Measurements from ENCODE around the gene LBX2. TPM values are rescaled to one million over a fixed set of nuclear protein-coding genes. Genes with fewer than 3 reads are reported as not detected.

The LBX2 gene
- total and polyA plus RNA-seq, 8 donors = 0.14 to 2.2 (median 0.77) TPM; not detected in 1

- intact Hi-C loops (cut with DNase I) = no loop called here
- peaks cover 0 to 17% of the 10 kb centered on the region in 2 donors for H3K36me3 ChIP-seq
- H3K27ac ChIP-seq = peak overlapping the region in 1 of 2 donors; percentile 33
- H3K4me3 ChIP-seq = peak overlapping the region; percentile 33 to 53
- peaks cover 21 to 41% of the 10 kb centered on the region in 2 donors for H3K4me1 ChIP-seq
- peaks cover 30 to 64% of the 10 kb centered on the region in 2 donors for H3K27me3 ChIP-seq
- peak in 2 of 4 donors; percentile 19 to 88 for DNase-seq
- peak; percentile 65 for ATAC-seq
- no peak for TF ChIP-seq CTCF (IDR thresholded peaks at IDR 0.05)
- no peaks in the 10 kb centered on the region for H3K9me3 ChIP-seq
These were observed 1.5 kb downstream of the LBX2 start for GRCh38 chr2:74497777-74498499.

- Histone ChIP-seq H3K9me3 (no peaks in the 10 kb centered on the region), H3K36me3 (peaks cover 0 to 25% of the 10 kb centered on the region in 2 donors), H3K27me3 (peaks cover 30 to 57% of the 10 kb centered on the region in 2 donors), H3K27ac (no peak overlapping the region), H3K4me3 (peak overlapping the region; percentile 33 to 53), H3K4me1 (peaks cover 21 to 34% of the 10 kb centered on the region in 2 donors)
- intact Hi-C loops (cut with DNase I) = no loop called here
- DNase-seq (peak in 1 of 4 donors; percentile 21), ATAC-seq (no peak)
- no peak for TF ChIP-seq CTCF (IDR thresholded peaks at IDR 0.05)
These were observed 2.2 kb downstream of the LBX2 start for GRCh38 chr2:74496997-74497776.

GRCh38 chr2:74495440-74495839, 4.0 kb downstream of the LBX2 start:
- Histone ChIP-seq H3K27me3 (peaks cover 30 to 39% of the 10 kb centered on the region in 2 donors), H3K27ac (no peak overlapping the region), H3K9me3 (no peaks in the 10 kb centered on the region), H3K4me3 (no peak overlapping the region), H3K36me3 (peaks cover 0 to 42% of the 10 kb centered on the region in 2 donors), H3K4me1 (peaks cover 21 to 26% of the 10 kb centered on the region in 2 donors)
- ATAC-seq (no peak), DNase-seq (no peak)
- no peak for TF ChIP-seq CTCF (IDR thresholded peaks at IDR 0.05)
- intact Hi-C loops (cut with DNase I) = no loop called here

GRCh38 chr2:74493546-74493945, 5.9 kb downstream of the LBX2 start:
- peaks cover 11 to 13% of the 10 kb centered on the region in 2 donors for H3K4me1 ChIP-seq
- peaks cover 0 to 60% of the 10 kb centered on the region in 2 donors for H3K36me3 ChIP-seq
- peaks cover 14 to 20% of the 10 kb centered on the region in 2 donors for H3K27me3 ChIP-seq
- H3K27ac ChIP-seq = no peak overlapping the region
- intact Hi-C loops (cut with DNase I) = no loop called here
- TF ChIP-seq CTCF (IDR thresholded peaks at IDR 0.05) = no peak
- no peak overlapping the region for H3K4me3 ChIP-seq
- ATAC-seq (no peak), DNase-seq (peak in 1 of 4 donors; percentile 8)
- no peaks in the 10 kb centered on the region for H3K9me3 ChIP-seq
